NCI-H226 (cell line): Measurements from ENCODE around the gene RPL18A.
"Not testable (repeated sequence)": the region's sequence is repeated elsewhere in the genome, so short reads cannot be mapped to it uniquely, and the experiment has no call there.

Source experiments
- DNase-seq: peaks from one replicate; pipeline ENCODE4 v3.0.0-alpha.2; 2015

RPL18A gene

GRCh38 chr19:17866964-17867486 is 7.3 kb downstream of the RPL18A start:
- no peak for DNase-seq

- DNase-seq = no peak
These were observed 9.0 kb downstream of the RPL18A start for GRCh38 chr19:17868669-17869068.

- DNase-seq = no peak
These were observed 9.5 kb downstream of the RPL18A start for GRCh38 chr19:17869114-17869608.

- no peak for DNase-seq
These were observed 11.5 kb downstream of the RPL18A start for GRCh38 chr19:17871032-17871877.

GRCh38 chr19:17871878-17872250 is 12.2 kb downstream of the RPL18A start, which contains the start of gene SLC5A5:
TSS of gene SLC5A5 (plus strand) at chr19:17871945. CDS start at chr19:17872320, 375 bp downstream.
- no peak for DNase-seq

GRCh38 chr19:17872251-17873001 is 12.7 kb downstream of the RPL18A start:
- no peak for DNase-seq

DNA sequence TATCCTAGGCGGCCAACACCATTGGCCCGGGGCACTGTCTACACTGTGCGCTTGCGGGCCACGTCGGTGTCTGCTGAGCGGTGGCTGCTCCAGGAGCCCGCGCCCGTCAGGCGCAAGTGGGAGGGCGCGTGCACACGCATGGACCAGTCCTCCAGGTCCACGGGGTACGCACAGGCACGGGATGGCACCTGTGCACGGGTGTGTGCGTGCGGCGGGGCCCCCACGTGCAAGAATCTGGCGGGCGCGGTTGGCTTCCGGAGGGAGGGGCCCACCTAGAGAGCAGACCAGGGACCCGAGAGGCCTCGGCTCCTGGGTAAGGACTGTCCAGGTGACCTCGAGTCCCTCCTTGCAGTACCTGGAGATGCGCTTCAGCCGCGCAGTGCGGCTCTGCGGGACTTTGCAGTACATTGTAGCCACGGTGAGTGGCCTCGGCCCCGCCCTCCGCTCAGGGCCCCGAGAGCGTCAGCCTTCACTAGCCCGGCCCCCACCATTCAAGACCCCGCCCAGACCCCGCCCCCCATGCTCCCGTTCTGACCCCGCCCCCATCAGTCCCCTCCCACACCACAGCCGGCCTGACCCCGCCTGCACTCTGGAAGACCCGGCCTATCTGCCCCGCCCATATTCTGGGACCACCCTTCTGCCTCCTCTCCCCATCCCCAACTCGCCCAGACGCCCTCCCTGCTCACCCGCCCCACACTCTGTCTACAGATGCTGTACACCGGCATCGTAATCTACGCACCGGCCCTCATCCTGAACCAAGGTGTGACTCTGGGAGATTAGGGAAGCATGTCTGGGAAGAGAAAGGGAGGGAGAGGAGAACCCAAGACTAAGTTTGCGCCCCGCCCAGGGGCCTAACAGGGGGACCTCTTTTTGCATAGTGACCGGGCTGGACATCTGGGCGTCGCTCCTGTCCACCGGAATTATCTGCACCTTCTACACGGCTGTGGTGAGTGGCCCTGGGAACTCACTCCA is 14.4 kb downstream of the RPL18A start:
- peak; percentile 34 for DNase-seq

- no peak for DNase-seq
These were observed 15.0 kb downstream of the RPL18A start for GRCh38 chr19:17874758-17875135.

GRCh38 chr19:17877696-17878095 is 18.0 kb downstream of the RPL18A start:
- no peak for DNase-seq

GRCh38 chr19:17879466-17879865 is 19.8 kb downstream of the RPL18A start:
- no peak for DNase-seq

DNA sequence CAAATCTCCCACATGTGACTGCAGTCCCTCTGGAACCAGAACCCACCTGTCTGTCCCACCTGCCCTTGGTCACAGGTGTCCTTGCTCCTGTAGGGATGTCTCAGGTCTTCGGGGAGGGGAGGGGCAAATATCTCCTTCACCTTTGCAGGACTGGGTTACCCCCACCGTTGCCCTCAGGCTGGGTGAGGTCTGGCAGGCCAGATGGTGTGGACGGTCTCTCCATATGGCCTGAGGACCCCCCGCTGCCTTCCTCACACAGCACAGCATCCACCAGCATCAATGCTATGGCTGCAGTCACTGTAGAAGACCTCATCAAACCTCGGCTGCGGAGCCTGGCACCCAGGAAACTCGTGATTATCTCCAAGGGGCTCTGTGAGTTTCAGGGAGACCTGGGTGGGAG is 22.0 kb downstream of the RPL18A start:
- no peak for DNase-seq

DNA sequence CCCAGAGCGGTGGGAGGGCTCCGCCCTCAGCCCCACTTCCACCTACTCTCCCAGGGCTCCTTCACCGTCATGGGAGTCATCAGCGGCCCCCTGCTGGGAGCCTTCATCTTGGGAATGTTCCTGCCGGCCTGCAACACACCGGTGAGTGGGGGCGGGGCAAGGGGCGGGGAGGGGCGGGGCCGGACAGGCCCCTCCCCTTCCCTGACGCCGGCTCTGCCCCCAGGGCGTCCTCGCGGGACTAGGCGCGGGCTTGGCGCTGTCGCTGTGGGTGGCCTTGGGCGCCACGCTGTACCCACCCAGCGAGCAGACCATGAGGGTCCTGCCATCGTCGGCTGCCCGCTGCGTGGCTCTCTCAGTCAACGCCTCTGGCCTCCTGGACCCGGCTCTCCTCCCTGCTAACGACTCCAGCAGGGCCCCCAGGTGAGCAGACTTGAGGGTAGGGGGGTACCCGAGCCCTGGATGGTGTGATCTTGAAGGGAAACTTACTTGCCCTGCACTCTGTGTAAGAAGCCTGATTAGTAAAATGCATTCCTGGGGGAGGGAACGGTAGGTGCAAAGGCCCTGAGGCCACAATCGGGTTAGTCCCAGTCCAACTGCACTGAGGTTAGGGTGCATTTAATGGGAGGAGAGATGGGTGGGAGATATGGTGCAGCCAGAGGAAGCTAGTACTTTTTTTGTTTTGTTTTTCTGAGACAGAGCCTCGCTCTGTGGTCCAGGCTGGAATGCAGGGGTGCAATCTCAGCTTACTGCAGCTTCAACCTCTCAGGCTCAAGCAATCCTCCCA is 24.1 kb downstream of the RPL18A start:
- DNase-seq = no peak

DNA sequence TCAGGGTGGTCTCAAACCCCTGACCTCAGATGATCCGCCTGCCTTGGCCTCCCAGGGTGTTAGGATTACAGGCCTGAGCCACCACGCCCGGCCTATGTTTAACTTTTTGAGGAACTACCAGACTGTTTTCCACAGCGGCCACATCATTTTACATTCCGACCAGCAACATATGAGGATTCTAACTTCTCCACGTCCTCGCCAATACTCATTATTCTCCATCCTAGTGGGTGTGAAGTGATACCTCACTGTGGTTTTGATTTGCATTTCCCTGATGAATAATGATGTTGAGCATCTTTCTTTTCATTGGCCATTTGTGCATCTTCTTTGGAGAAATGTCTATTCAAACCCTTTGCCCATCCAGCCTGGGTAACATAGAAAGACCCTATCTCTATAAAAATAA is 26.8 kb downstream of the RPL18A start:
- no peak for DNase-seq

GRCh38 chr19:17887221-17887620 is 27.5 kb downstream of the RPL18A start:
- DNase-seq = not testable (repeated sequence)

GRCh38 chr19:17888260-17888659 is 28.6 kb downstream of the RPL18A start:
- DNase-seq = no peak

- DNase-seq = peak; percentile 57
These were observed 30.0 kb downstream of the RPL18A start for GRCh38 chr19:17889609-17890214.

- DNase-seq = no peak
These were observed 34.1 kb downstream of the RPL18A start for GRCh38 chr19:17893766-17894165.

DNA sequence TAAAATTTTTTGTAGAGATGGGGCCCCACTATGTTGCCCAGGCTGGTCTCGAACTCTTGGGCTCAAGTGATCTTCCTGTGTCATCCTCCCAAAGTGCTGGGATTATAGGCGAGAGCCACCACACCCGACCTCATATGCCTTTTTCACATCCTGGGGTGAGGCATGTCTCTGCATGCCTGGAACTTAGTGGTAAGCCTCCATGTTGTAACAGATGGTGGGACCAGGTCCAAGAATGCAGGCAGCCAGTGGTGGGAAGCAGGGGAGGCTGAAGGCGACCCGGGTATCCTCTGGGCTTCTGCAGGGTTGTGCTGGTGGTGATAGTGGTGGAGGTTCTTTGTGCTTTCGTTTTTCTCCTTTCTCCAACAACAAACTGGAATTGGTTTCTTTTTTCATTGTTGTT is 43.0 kb downstream of the RPL18A start:
- peak; percentile 33 for DNase-seq

DNA sequence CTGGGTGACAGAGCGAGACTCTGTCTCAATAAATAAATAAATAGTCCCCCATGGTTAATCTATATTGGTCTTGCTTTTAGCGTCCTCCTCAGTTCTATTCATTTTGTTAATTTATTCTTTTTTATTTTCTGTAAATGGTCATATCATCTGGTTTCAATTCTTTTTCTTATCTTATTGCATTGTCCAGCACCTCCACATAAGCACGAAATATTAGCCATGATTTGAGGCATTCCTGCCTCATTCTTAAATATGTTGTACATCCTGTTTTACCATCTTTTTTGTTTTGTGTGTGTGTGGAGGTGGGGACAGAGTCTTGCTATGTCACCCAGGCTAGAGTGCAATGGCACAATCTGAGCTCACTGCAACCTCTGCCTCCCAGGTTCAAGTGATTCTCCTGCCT is 48.5 kb downstream of the RPL18A start:
- no peak for DNase-seq

DNA sequence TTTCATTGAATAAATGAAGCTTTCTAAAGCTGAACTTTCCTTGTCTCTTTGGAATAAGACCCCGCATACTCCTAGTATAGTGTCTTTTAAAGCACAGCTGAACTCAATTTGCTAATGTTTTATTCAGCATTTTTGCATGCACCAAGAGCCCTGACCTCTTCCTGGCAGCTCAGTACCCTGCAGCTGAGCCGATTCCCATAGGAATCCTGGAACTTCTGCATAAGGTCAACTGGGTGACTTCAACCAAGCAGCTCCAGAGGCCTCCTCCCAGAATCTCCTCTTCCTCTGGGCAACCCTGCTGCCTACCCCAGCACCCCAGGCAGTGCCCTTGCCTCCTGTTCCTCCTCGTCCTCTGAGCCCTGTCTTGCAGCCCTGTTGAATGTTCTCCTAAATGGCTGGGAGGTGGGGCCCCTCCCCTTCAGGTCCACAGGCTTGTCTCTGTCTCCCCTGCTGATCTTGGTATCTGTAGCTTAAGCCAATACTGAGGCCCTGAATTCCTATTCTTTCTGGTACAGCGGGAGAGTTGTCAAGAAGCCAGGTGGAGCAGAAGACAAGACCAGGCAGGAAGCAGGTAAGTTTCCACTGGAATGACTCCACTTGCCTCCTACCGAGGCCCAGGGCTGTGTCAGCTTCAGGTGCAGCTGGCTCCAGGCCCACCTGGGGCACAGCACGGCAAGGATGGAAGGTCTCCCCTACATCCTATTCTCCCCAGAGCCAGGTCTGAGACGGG is 49.5 kb downstream of the RPL18A start:
- DNase-seq = no peak
